Endothelial cell of umbilical vein (primary cell): ENCODE results near the gene KRTAP10-6. TPM values are rescaled to one million over a fixed set of nuclear protein-coding genes. Genes with fewer than 3 reads are reported as not detected.
A peak's percentile ranks its signal among the peaks of the same experiment; 100 is the strongest.

Experiments used
- BruUV-seq: library from RNA; stranded (reverse); fragments of 400-500 nt; replicated peaks from 2 replicates; lab custom pipeline; 2021; lab: Mats Ljungman, UMichigan
- CTCF ChIA-PET: fragments of 300-600, 350-600 bp; sonication (Branson Sonifier 250); formaldehyde crosslinking; loops from one replicate; lab custom pipeline; 2021; ENCODE audit warnings: antibody characterized with exemption, inconsistent platforms; lab: Charles Lee
- POLR2A ChIA-PET: fragments of 300-600, 350-600 bp; sonication (Branson Sonifier 250); formaldehyde crosslinking; loops from one replicate; lab custom pipeline; 2021; ENCODE audit warnings: antibody characterized with exemption, inconsistent platforms; lab: Charles Lee
- DNase-seq: peaks from one replicate; pipeline ENCODE4 v3.0.0-alpha.2; 2011; ENCODE audit warnings: low read depth, low spot score
- FAIRE-seq: peaks from 2 replicates; lab custom pipeline; 2011; peaks lifted over from hg19 to GRCh38; lab: Jason Lieb, UNC
- H2AFZ ChIP-seq: 2 replicates; pipeline ENCODE4 v1.6.0; 2012; ENCODE audit warnings: low read depth, low read length, control low read depth, inconsistent platforms
- H3K27ac ChIP-seq: 2 replicates; pipeline ENCODE4 v1.5.1; 2011; ENCODE audit warnings: low read depth, mild to moderate bottlenecking, control low read depth, low read length, moderate library complexity; ENCODE audit not compliant: insufficient read depth
- H3K27me3 ChIP-seq, 2 experiments: 2 replicates each; pipeline versions ENCODE4 v1.6.0 to v1.6.1; 2011; ENCODE audit warnings: low read length in 2 of 2, mixed read lengths in 1 of 2; ENCODE audit not compliant: control insufficient read depth in 2 of 2, insufficient read depth in 2 of 2
- H3K36me3 ChIP-seq, 2 experiments: 2 replicates in 1 of 2; 3 replicates in 1 of 2; pipeline ENCODE4 v1.5.1; 2011; ENCODE audit warnings: low read length in 2 of 2, mild to moderate bottlenecking in 1 of 2, moderate library complexity in 1 of 2; ENCODE audit not compliant: control insufficient read depth in 2 of 2, insufficient read depth in 2 of 2; ENCODE audit errors: extremely low read depth in 1 of 2
- H3K4me1 ChIP-seq: 3 replicates; pipeline ENCODE4 v1.5.1; 2011; ENCODE audit warnings: mild to moderate bottlenecking, low read length; ENCODE audit not compliant: control insufficient read depth, insufficient read depth; ENCODE audit errors: extremely low read depth
- H3K4me2 ChIP-seq: 2 replicates; pipeline ENCODE4 v1.6.1; 2011; ENCODE audit warnings: low read length, control low read depth, mixed read lengths; ENCODE audit not compliant: insufficient read depth
- H3K4me3 ChIP-seq, 3 experiments: fragments of 200-600 bp in 1 of 3; sonication (generic), shearing (Covaris generic) in 1 of 3; replicated peaks in 1 of 3; 2 replicates each; pipeline ENCODE4 v1.5.1; 2011 to 2016; ENCODE audit warnings: control low read depth in 3 of 3, low read length in 3 of 3, mild to moderate bottlenecking in 2 of 3, inconsistent platforms in 1 of 3, low read depth in 1 of 3, moderate library complexity in 1 of 3; ENCODE audit not compliant: insufficient read depth in 1 of 3
- H3K79me2 ChIP-seq: 2 replicates; pipeline ENCODE4 v1.6.0; 2012; ENCODE audit warnings: low read length, inconsistent platforms; ENCODE audit not compliant: control insufficient read depth, insufficient read depth
- H3K9ac ChIP-seq: replicated peaks from 2 replicates; pipeline ENCODE3; 2011; ENCODE audit warnings: low read length, control low read depth; ENCODE audit not compliant: insufficient read depth; ENCODE audit errors: extremely low read depth
- H3K9me1 ChIP-seq: replicated peaks from 3 replicates; pipeline ENCODE4 v1.6.0; 2011; ENCODE audit warnings: mild to moderate bottlenecking, low read length; ENCODE audit not compliant: control insufficient read depth, insufficient read depth; ENCODE audit errors: extremely low read depth
- H3K9me3 ChIP-seq: replicated peaks from 2 replicates; pipeline ENCODE4 v1.5.1; 2012; ENCODE audit warnings: low read length, inconsistent platforms; ENCODE audit not compliant: control insufficient read depth, insufficient read depth
- H4K20me1 ChIP-seq: replicated peaks from 2 replicates; pipeline ENCODE3; 2011; ENCODE audit warnings: mild to moderate bottlenecking, low read length; ENCODE audit not compliant: control insufficient read depth, insufficient read depth; ENCODE audit errors: extremely low read depth
- CTCF ChIP-seq, 2 donors: IDR thresholded peaks; 1 replicate in 1 of 2; 2 replicates in 1 of 2; pipeline ENCODE4 v1.5.1; 2011; ENCODE audit warnings: low read length in 2 of 2, mild to moderate bottlenecking in 2 of 2, moderate library complexity in 2 of 2, control low read depth in 1 of 2, inconsistent platforms in 1 of 2, low read depth in 1 of 2; ENCODE audit not compliant: insufficient read depth in 1 of 2; ENCODE audit errors: extremely low read depth in 1 of 2
- FOS ChIP-seq: IDR thresholded peaks from 2 replicates; pipeline ENCODE4 v1.6.1; 2011; ENCODE audit warnings: mild to moderate bottlenecking, low read length, moderate library complexity, borderline replicate concordance; ENCODE audit not compliant: insufficient read depth
- GATA2 ChIP-seq: IDR thresholded peaks from 2 replicates; pipeline ENCODE4 v1.7.0; 2011; ENCODE audit warnings: low read depth, mild to moderate bottlenecking, moderate library complexity, mixed read lengths, low read length; ENCODE audit not compliant: insufficient read length, insufficient read depth
- JUN ChIP-seq: IDR thresholded peaks from 2 replicates; pipeline ENCODE4 v1.6.1; 2011; ENCODE audit warnings: borderline replicate concordance, low read depth; ENCODE audit not compliant: insufficient read length, insufficient read depth
- POLR2A ChIP-seq: IDR thresholded peaks from 2 replicates; pipeline ENCODE4 v1.6.1; 2012; ENCODE audit warnings: low read depth, mild to moderate bottlenecking, control low read depth, low read length
- POLR2AphosphoS5 ChIP-seq: IDR thresholded peaks from 2 replicates; pipeline ENCODE4 v1.6.1; 2012; ENCODE audit warnings: low read depth, mild to moderate bottlenecking, control low read depth, low read length, moderate library complexity; ENCODE audit not compliant: insufficient read depth
- dilution Hi-C: fragments of 300-500 bp; cut with MboI; formaldehyde crosslinking; loops from one replicate; pipeline ENCODE4 v1.15.0; 2019; ENCODE audit warnings: low sequenced_read_pairs; ENCODE audit not compliant: extremely low pct_ligation_motif_present
- intact Hi-C: fragments of 100-400 bp; cut with micrococcal nuclease; formaldehyde crosslinking; loops from one replicate; pipeline ENCODE4 v1.10.0; 2022
- polyA plus RNA-seq, 4 experiments: library from polyadenylated mRNA; depleted of rRNA in 3 of 4; stranded (reverse) in 3 of 4; unstranded in 1 of 4; fragments of >200 nt; gene quantifications; 2 replicates each; pipeline versions ENCODE4 v1.2.1 to v1.2.3, GENCODE V29; 2011 to 2012; ENCODE audit warnings: missing spikeins in 1 of 4
- total RNA-seq: library from RNA; stranded (reverse); gene quantifications from 2 replicates; pipeline ENCODE4 v1.2.3, GENCODE V29; 2021

KRTAP10-6 gene
- total and polyA plus RNA-seq, 2 donors (not counting 3 experiments of a cell fraction or from before 2014, with no cell fraction given): not detected

- TF ChIP-seq POLR2AphosphoS5 (no peak), CTCF (IDR thresholded peaks at IDR 0.05; ENCODE audit: extremely low read depth in 1 of 2, insufficient read depth in 1 of 2, low read depth in 1 of 2, low read length in 2 of 2) (peak in 1 of 2 donors; percentile 27)
- dilution Hi-C loops (no loop called here), intact Hi-C loops (no loop called here)
- H3K9me3 ChIP-seq: no peaks in the 10 kb centered on the region
- no peak overlapping the region for H3K4me3 ChIP-seq
- H3K9me1 ChIP-seq: no peaks in the 10 kb centered on the region
- H2AFZ ChIP-seq: no peak overlapping the region
- no peaks in the 10 kb centered on the region for H3K36me3 ChIP-seq
- FAIRE-seq: peak; percentile 61
- no TSS peak for BruUV-seq
- H3K9ac ChIP-seq: no peak overlapping the region
- H3K79me2 ChIP-seq: no peaks in the 10 kb centered on the region
- H3K27ac ChIP-seq: no peak overlapping the region
- no peaks in the 10 kb centered on the region for H4K20me1 ChIP-seq
- ChIA-PET CTCF (interaction anchor here (0.7 to 4.2 kb wide), 6 partner anchors 9 to 181 kb away, joined by 3 to 28 read pairs (median 4); no protein-coding TSS in a partner anchor), POLR2A (no interaction called here)
- peak; percentile 7 for DNase-seq
- no peak overlapping the region for H3K4me2 ChIP-seq
- H3K27me3 ChIP-seq: no peaks in the 10 kb centered on the region
- no peaks in the 10 kb centered on the region for H3K4me1 ChIP-seq
Observed at GRCh38 chr21:44618504-44618903, 26.2 kb upstream of the KRTAP10-6 start.

GRCh38 chr21:44617071-44617501 is 24.8 kb upstream of the KRTAP10-6 start:
- FAIRE-seq: no peak
- H3K9me3 ChIP-seq: no peaks in the 10 kb centered on the region
- no peak overlapping the region for H2AFZ ChIP-seq
- no peak for TF ChIP-seq FOS
- TF ChIP-seq JUN: no peak
- TF ChIP-seq GATA2: no peak
- no peak for TF ChIP-seq POLR2A
- H3K4me3 ChIP-seq: no peak overlapping the region
- no peak overlapping the region for H3K27ac ChIP-seq
- CTCF ChIA-PET: interaction anchor here (4.2 kb wide), 1 partner anchor 177 kb away, joined by 28 read pairs; no protein-coding TSS in a partner anchor
- intact Hi-C loops: no loop called here
- H3K9me1 ChIP-seq: no peaks in the 10 kb centered on the region
- dilution Hi-C loops: no loop called here
- POLR2A ChIA-PET: no interaction called here
- no peak for DNase-seq
- H3K27me3 ChIP-seq: no peaks in the 10 kb centered on the region
- H3K79me2 ChIP-seq: no peaks in the 10 kb centered on the region
- H3K36me3 ChIP-seq: no peaks in the 10 kb centered on the region
- no peaks in the 10 kb centered on the region for H4K20me1 ChIP-seq
- no peak overlapping the region for H3K4me2 ChIP-seq
- H3K9ac ChIP-seq: no peak overlapping the region
- BruUV-seq: no TSS peak
- no peaks in the 10 kb centered on the region for H3K4me1 ChIP-seq
